Measurements from ENCODE around the gene CROCC. TPM values are rescaled to one million over a fixed set of nuclear protein-coding genes. Genes with fewer than 3 reads are reported as not detected.
"Not testable (repeated sequence)": the region's sequence is repeated elsewhere in the genome, so short reads cannot be mapped to it uniquely, and the experiment has no call there.

CROCC gene
- total RNA-seq, 2 donors from 2014 or later = 6.9 to 21.6 TPM

- intact Hi-C loops (cut with DNase I) = no loop called here
Measured at GRCh38 chr1:16938351-16939321, 16.9 kb downstream of the CROCC start.

GRCh38 chr1:16939386-16940180, 17.9 kb downstream of the CROCC start:
- H3K9ac ChIP-seq (ENCODE audit: low read depth in 2 of 2, low read length in 2 of 2); intact Hi-C loops (cut with DNase I); H3K9me3 ChIP-seq; DNase-seq; H3K4me3 ChIP-seq; H3K36me3 ChIP-seq; H3K27me3 ChIP-seq; H3K27ac ChIP-seq; H3K4me1 ChIP-seq: not testable (repeated sequence)

More at GRCh38 chr1:16938351-16939321, 16.9 kb downstream of the CROCC start:
- no peak for TF ChIP-seq CTCF (IDR thresholded peaks at IDR 0.05)
- Histone ChIP-seq H3K4me3 (no peak overlapping the region), H3K36me3 (no peaks in the 10 kb centered on the region), H3K4me1 (no peaks in the 10 kb centered on the region), H3K27me3 (no peaks in the 10 kb centered on the region), H3K9ac (ENCODE audit: low read depth in 2 of 2, low read length in 2 of 2) (no peak overlapping the region), H3K27ac (no peak overlapping the region), H3K9me3 (no peaks in the 10 kb centered on the region)
- no peak for DNase-seq

- TF ChIP-seq CTCF (IDR thresholded peaks at IDR 0.05) = no peak
- no peak overlapping the region for H3K9ac ChIP-seq (ENCODE audit: low read depth in 2 of 2, low read length in 2 of 2)
- intact Hi-C loops (cut with DNase I) = no loop called here
- no peaks in the 10 kb centered on the region for H3K9me3 ChIP-seq
- H3K27me3 ChIP-seq = no peaks in the 10 kb centered on the region
- H3K4me1 ChIP-seq = no peaks in the 10 kb centered on the region
- no peak overlapping the region for H3K27ac ChIP-seq
- H3K4me3 ChIP-seq = no peak overlapping the region
- H3K36me3 ChIP-seq = no peaks in the 10 kb centered on the region
- DNase-seq = no peak
Measured at GRCh38 chr1:16944038-16944437, 22.3 kb downstream of the CROCC start.

- not testable (repeated sequence) for H3K36me3 ChIP-seq
Measured at GRCh38 chr1:16945512-16945911, 23.8 kb downstream of the CROCC start.

GRCh38 chr1:16946185-16946584, 24.5 kb downstream of the CROCC start:
- H3K27me3 ChIP-seq; DNase-seq; H3K9ac ChIP-seq (ENCODE audit: low read depth in 2 of 2, low read length in 2 of 2); H3K27ac ChIP-seq; H3K4me1 ChIP-seq; H3K36me3 ChIP-seq; H3K4me3 ChIP-seq; H3K9me3 ChIP-seq; intact Hi-C loops (cut with DNase I): not testable (repeated sequence)

More at GRCh38 chr1:16945512-16945911, 23.8 kb downstream of the CROCC start:
- H3K9me3 ChIP-seq; H3K4me3 ChIP-seq; H3K27me3 ChIP-seq; intact Hi-C loops (cut with DNase I); H3K9ac ChIP-seq (ENCODE audit: low read depth in 2 of 2, low read length in 2 of 2); H3K27ac ChIP-seq; H3K4me1 ChIP-seq; DNase-seq: not testable (repeated sequence)

- TF ChIP-seq CTCF (IDR thresholded peaks at IDR 0.05) = no peak
- no peaks in the 10 kb centered on the region for H3K27me3 ChIP-seq
- no peaks in the 10 kb centered on the region for H3K9me3 ChIP-seq
- no peak overlapping the region for H3K4me3 ChIP-seq
- intact Hi-C loops (cut with DNase I) = no loop called here
- H3K4me1 ChIP-seq = no peaks in the 10 kb centered on the region
- H3K27ac ChIP-seq = no peak overlapping the region
- H3K36me3 ChIP-seq = no peaks in the 10 kb centered on the region
- no peak overlapping the region for H3K9ac ChIP-seq (ENCODE audit: low read depth in 2 of 2, low read length in 2 of 2)
- no peak for DNase-seq
Measured at GRCh38 chr1:16946646-16947045, 24.9 kb downstream of the CROCC start.

GRCh38 chr1:16948282-16948891, 26.7 kb downstream of the CROCC start:
- intact Hi-C loops (cut with DNase I); H3K4me3 ChIP-seq; H3K4me1 ChIP-seq; H3K36me3 ChIP-seq; H3K9me3 ChIP-seq; H3K27ac ChIP-seq; H3K27me3 ChIP-seq: not testable (repeated sequence)
- peak; percentile 57 for DNase-seq
- peak overlapping the region in 1 of 2 donors; percentile 44 for H3K9ac ChIP-seq (ENCODE audit: low read depth in 2 of 2, low read length in 2 of 2)

GRCh38 chr1:16949026-16949425, 27.3 kb downstream of the CROCC start:
- H3K9me3 ChIP-seq; H3K27ac ChIP-seq; H3K27me3 ChIP-seq; H3K4me1 ChIP-seq; H3K4me3 ChIP-seq; H3K9ac ChIP-seq (ENCODE audit: low read depth in 2 of 2, low read length in 2 of 2); H3K36me3 ChIP-seq; intact Hi-C loops (cut with DNase I): not testable (repeated sequence)
- peak; percentile 54 for DNase-seq

GRCh38 chr1:16952376-16952775, 30.6 kb downstream of the CROCC start:
- H3K9me3 ChIP-seq; H3K9ac ChIP-seq (ENCODE audit: low read depth in 2 of 2, low read length in 2 of 2); H3K36me3 ChIP-seq; H3K4me1 ChIP-seq; H3K27ac ChIP-seq; DNase-seq; H3K4me3 ChIP-seq; H3K27me3 ChIP-seq; intact Hi-C loops (cut with DNase I): not testable (repeated sequence)
